Subcutaneous adipose tissue (tissue), 4 donors: ENCODE measurements around the gene MIF4GD. TPM values are rescaled to one million over a fixed set of nuclear protein-coding genes. Genes with fewer than 3 reads are reported as not detected.

Experiments used
- total RNA-seq, 4 donors: library from RNA; depleted of rRNA; stranded (reverse); fragments of >200 nt; gene quantifications; one replicate each; pipeline ENCODE4 v1.1.0, GENCODE V29; 2016
- TF ChIP-seq, protein P1 (sequence below): fragments of 450-650 bp; IDR thresholded peaks from one replicate; pipeline ENCODE4 v1.5.1; 2016; ENCODE audit warnings: low read depth, mild to moderate bottlenecking, control low read depth, antibody characterized with exemption, moderate library complexity

MIF4GD gene
- total RNA-seq, 4 donors from 2014 or later: 14.3 to 44.2 (median 31.1) TPM

DNA sequence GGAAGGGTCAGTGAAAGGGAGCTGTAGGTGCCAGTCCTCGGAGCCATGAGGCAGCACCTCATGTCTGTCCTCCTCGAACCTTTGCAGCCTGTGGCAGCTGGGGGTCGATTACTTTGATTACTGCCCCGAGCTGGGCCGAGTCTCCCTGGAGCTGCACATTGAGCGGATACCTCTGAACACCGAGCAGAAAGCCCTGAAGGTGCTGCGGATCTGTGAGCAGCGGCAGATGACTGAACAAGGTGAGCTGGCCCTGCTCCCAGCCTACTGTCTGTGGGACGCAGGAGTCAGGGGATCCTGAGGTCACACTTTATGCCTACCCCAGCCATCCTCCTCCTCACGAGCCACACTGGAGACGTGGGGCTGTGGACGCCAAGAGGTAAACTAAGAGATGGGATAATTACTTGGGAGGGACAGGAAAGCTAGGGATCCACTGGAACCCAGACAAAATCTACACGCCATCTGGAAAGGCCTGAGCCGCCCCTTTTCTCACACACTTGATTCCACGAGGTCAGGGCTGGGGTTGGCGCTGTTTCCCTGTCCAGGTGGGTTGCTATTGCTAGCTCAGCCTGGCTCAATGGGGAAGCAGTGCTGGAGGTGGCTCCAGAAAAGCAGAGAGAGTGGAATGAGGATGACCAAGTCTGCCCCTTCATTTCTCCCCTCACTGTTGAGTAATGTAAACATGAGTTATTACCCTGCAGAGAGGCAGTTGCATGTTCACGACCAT lies 39.1 kb downstream of the MIF4GD start:
- TF ChIP-seq, protein P1, sequence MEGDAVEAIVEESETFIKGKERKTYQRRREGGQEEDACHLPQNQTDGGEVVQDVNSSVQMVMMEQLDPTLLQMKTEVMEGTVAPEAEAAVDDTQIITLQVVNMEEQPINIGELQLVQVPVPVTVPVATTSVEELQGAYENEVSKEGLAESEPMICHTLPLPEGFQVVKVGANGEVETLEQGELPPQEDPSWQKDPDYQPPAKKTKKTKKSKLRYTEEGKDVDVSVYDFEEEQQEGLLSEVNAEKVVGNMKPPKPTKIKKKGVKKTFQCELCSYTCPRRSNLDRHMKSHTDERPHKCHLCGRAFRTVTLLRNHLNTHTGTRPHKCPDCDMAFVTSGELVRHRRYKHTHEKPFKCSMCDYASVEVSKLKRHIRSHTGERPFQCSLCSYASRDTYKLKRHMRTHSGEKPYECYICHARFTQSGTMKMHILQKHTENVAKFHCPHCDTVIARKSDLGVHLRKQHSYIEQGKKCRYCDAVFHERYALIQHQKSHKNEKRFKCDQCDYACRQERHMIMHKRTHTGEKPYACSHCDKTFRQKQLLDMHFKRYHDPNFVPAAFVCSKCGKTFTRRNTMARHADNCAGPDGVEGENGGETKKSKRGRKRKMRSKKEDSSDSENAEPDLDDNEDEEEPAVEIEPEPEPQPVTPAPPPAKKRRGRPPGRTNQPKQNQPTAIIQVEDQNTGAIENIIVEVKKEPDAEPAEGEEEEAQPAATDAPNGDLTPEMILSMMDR: no peak

DNA sequence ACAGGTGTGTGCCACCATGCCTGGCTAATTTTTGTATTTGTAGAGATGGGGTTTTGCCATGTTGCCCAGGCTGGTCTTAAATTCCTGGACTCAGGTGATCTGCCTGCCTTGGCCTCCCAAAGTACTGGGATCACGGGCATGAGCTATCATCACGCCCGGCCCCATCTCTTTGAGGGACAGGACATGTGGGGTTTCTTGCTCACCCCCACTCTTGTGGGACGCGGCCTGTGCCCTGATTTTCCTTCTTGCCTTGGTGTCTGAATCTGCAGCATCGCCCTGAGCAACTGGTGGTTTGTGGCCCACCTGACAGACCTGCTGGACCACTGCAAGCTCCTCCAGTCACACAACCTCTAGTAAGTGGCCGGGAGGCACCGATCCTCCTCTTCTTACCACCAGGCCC lies 40.0 kb downstream of the MIF4GD start:
- TF ChIP-seq, protein P1: no peak

DNA sequence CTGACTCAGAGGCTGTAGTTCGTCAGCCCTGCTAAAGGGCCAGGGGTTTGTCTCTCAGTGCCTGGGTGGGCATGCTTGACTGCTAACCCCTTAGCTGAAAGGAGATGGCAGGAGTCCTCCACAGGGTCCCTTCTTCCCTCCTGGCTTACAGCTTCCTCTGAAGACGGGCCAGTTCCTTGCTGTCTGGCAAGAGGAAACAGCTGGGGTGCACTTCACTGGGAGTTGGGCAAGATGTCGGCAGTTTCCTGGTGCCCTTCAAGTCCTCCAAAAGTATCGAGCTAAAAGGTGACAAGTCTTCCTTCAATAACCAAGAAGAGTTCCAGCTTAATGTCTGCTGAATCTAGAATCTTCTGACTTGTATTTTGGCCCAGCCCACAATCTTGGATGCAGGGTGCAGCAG lies 42.2 kb downstream of the MIF4GD start:
- TF ChIP-seq, protein P1: no peak

DNA sequence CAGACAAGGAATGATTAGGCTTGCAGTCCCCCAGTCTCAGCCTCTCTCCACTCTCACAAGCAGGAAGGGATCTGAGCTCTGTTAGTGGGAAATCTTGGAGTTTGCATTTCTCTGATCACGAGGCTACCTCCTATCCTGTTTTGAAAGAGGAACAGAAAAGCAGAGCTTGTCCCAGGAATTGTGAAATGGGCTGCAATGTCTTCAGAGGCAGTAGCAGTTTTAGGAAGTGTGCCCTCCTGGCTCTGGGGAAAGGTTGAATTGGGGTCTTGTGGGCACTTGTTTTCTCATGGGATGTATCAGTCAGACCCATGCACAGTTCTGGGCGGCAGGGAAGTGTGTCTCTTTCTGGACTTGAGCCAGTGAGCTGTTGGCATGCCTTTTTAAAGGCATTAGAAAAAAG lies 42.7 kb downstream of the MIF4GD start:
- TF ChIP-seq, protein P1: no peak

DNA sequence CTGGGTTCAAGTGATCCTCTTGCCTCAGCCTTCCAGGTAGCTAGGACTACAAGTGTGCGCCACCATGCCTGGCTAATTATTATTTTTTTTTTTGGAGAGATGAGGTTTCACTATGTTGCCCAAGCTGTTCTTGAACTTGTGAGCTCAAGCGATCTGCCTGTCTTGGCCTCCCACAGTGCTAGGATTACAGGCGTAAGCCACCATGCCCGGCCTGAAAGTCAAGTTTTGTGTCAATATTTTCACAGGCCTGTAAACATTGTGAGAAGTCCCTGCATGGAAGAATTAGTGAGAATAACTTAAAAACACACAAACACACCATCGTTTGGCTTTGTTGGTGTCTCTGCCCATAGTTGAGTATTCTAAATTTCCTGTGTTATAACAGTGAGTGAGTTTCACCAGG lies 43.3 kb downstream of the MIF4GD start:
- TF ChIP-seq, protein P1: no peak

DNA sequence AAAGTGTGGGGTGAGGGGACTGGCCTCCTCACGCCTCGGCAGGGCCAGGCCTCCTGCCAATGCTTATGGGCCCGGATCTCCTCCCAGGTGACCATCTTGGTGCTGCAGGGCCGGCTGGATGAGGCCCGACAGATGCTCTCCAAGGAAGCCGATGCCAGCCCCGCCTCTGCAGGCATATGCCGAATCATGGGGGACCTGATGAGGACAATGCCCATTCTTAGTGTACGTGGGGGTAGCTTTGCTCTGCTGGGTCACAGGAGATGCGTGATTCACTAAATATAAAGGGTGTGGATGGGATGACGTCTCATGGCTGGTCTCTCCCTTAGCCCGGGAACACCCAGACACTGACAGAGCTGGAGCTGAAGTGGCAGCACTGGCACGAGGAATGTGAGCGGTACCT lies 46.0 kb downstream of the MIF4GD start:
- TF ChIP-seq, protein P1: no peak

DNA sequence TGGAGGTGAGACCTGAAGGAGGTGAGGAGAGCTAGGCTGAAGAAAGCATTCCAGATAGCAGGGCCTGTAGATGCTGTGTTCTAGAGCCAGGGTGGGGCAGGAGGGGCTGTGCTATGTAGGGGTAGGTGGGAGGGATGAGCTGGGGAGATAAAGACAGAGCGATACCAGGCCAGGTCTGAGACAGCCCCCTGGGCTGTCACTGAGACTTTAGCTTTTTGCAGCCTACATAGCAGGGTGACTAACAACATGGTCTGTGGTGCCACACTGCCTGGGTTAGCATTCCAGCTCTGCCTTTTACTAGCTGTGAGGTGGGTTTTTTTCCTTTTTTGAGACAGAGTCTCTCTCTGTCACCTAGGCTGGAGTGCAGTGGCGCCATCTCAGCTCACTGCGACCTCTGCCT lies 51.2 kb downstream of the MIF4GD start:
- TF ChIP-seq, protein P1: no peak
